A549 (cell line): ENCODE measurements around the gene CEBPZOS. TPM values are rescaled to one million over a fixed set of nuclear protein-coding genes. Genes with fewer than 3 reads are reported as not detected.
"Not testable (repeated sequence)": the region's sequence is repeated elsewhere in the genome, so short reads cannot be mapped to it uniquely, and the experiment has no call there.

ENCODE experiments used
- ATAC-seq, 2 experiments: fragments of 200-7000 bp in 1 of 2; fragments of >200 bp in 1 of 2; cut with Nextera tagmentation in 1 of 2; cut with Tn5 transposase in 1 of 2; 3 replicates each; pipeline versions ENCODE4 v1.8.0 to v1.9.1; 2018 to 2020; ENCODE audit warnings: mild to moderate bottlenecking in 1 of 2, moderate library complexity in 1 of 2
- CTCF ChIA-PET: fragments of 300-600 bp; sonication (Branson Sonifier 250); formaldehyde crosslinking; extraction: SDS; loops from one replicate; lab custom pipeline; 2021; ENCODE audit warnings: antibody characterized with exemption, inconsistent platforms; lab: Yijun Ruan, JAX
- POLR2A ChIA-PET: fragments of 350-600 bp; formaldehyde crosslinking; extraction: SDS; loops from one replicate; lab custom pipeline; 2021; ENCODE audit warnings: antibody characterized with exemption, inconsistent platforms; lab: Yijun Ruan, JAX
- DNase-seq, 2 experiments: peaks; one replicate each; pipeline versions ENCODE4 v3.0.0 to v3.0.0-alpha.2; 2011 to 2016; ENCODE audit warnings: low read depth in 1 of 2, low spot score in 1 of 2
- FAIRE-seq: peaks from 2 replicates; lab custom pipeline; 2011; peaks lifted over from hg19 to GRCh38; lab: Jason Lieb, UNC
- H3K27ac ChIP-seq, 2 experiments: fragments of >200 bp; sonication (Bioruptor Twin); formaldehyde crosslinking; 3 replicates each; pipeline ENCODE4 v1.5.1; 2016 to 2017
- H3K4me1 ChIP-seq: fragments of >200 bp; sonication (Bioruptor Twin); formaldehyde crosslinking; 3 replicates; pipeline ENCODE4 v1.6.1; 2016
- H3K4me2 ChIP-seq: fragments of >200 bp; sonication (Bioruptor Twin); formaldehyde crosslinking; 3 replicates; pipeline ENCODE4 v1.6.1; 2016
- H3K4me3 ChIP-seq: fragments of >200 bp; sonication (Bioruptor Twin); formaldehyde crosslinking; 3 replicates; pipeline ENCODE4 v1.5.1; 2016
- H3K9me3 ChIP-seq: fragments of >200 bp; sonication (Bioruptor Twin); formaldehyde crosslinking; 3 replicates; pipeline ENCODE4 v1.6.1; 2016
- ATOH8 ChIP-seq: fragments of 250-450 bp; sonication (Bioruptor Pico); IDR thresholded peaks from 2 replicates; pipeline ENCODE4 v1.5.0; 2020; ENCODE audit warnings: low read depth, mild to moderate bottlenecking, moderate library complexity
- BHLHE40 ChIP-seq: IDR thresholded peaks from 2 replicates; pipeline ENCODE4 v1.6.1; 2012; ENCODE audit warnings: low read depth, low read length, inconsistent platforms
- E2F6 ChIP-seq: IDR thresholded peaks from 2 replicates; pipeline ENCODE4 v1.6.1; 2012; ENCODE audit warnings: low read depth, borderline replicate concordance
- EHF ChIP-seq: fragments of 250-450 bp; sonication (Bioruptor Pico); IDR thresholded peaks from 2 replicates; pipeline ENCODE4 v1.5.0; 2020; ENCODE audit warnings: mild to moderate bottlenecking
- ELK1 ChIP-seq: fragments of 150-350 bp; IDR thresholded peaks from 2 replicates; pipeline ENCODE4 v1.6.1; 2014; ENCODE audit warnings: low read depth, mild to moderate bottlenecking, low read length
- ESRRA ChIP-seq: fragments of 150-350 bp; IDR thresholded peaks from 2 replicates; pipeline ENCODE4 v1.6.1; 2014; ENCODE audit warnings: mild to moderate bottlenecking, low read length, borderline replicate concordance
- FOXS1 ChIP-seq: fragments of 250-450 bp; sonication (Bioruptor Pico); IDR thresholded peaks from 2 replicates; pipeline ENCODE4 v1.5.0; 2020; ENCODE audit warnings: mild to moderate bottlenecking, moderate library complexity
- GATA3 ChIP-seq: IDR thresholded peaks from 2 replicates; pipeline ENCODE4 v1.6.1; 2012; ENCODE audit warnings: borderline replicate concordance
- HES2 ChIP-seq: fragments of >200 bp; sonication (Bioruptor Twin); formaldehyde crosslinking; IDR thresholded peaks from 2 replicates; pipeline ENCODE4 v1.6.1; 2016
- HOXA7 ChIP-seq: fragments of 250-450 bp; sonication (Bioruptor Pico); IDR thresholded peaks from 2 replicates; pipeline ENCODE4 v1.5.0; 2020; ENCODE audit warnings: mild to moderate bottlenecking, moderate library complexity
- HOXB5 ChIP-seq: fragments of 250-450 bp; sonication (Bioruptor Pico); IDR thresholded peaks from 2 replicates; pipeline ENCODE4 v1.5.0; 2020; ENCODE audit warnings: mild to moderate bottlenecking, moderate library complexity
- JUN ChIP-seq, 2 experiments: fragments of >200 bp; sonication (Bioruptor Twin); formaldehyde crosslinking; IDR thresholded peaks; 2 replicates in 1 of 2; 3 replicates in 1 of 2; pipeline ENCODE4 v1.6.1; 2016 to 2017
- KDM5A ChIP-seq: fragments of 200-600 bp; sonication (generic); IDR thresholded peaks from 2 replicates; pipeline ENCODE4 v1.6.1; 2016; ENCODE audit warnings: antibody characterized with exemption, mild to moderate bottlenecking
- PBX3 ChIP-seq: IDR thresholded peaks from 2 replicates; pipeline ENCODE4 v1.6.1; 2012
- PHF8 ChIP-seq: fragments of 200-600 bp; sonication (generic); IDR thresholded peaks from 2 replicates; pipeline ENCODE4 v1.6.1; 2016; ENCODE audit warnings: low read depth, mild to moderate bottlenecking, antibody characterized with exemption, moderate library complexity, borderline replicate concordance
- POLR2A ChIP-seq: IDR thresholded peaks from 2 replicates; pipeline ENCODE4 v1.6.1; 2012; ENCODE audit warnings: mild to moderate bottlenecking, low read length
- RARB ChIP-seq: fragments of 250-450 bp; sonication (Bioruptor Pico); IDR thresholded peaks from 2 replicates; pipeline ENCODE4 v1.8.0; 2021; ENCODE audit warnings: mild to moderate bottlenecking, moderate library complexity
- RCOR1 ChIP-seq: fragments of 150-350 bp; IDR thresholded peaks from 2 replicates; pipeline ENCODE4 v1.6.1; 2014; ENCODE audit warnings: antibody characterized with exemption, low read length, low read depth
- REST ChIP-seq: fragments of 200-600 bp; sonication (generic); IDR thresholded peaks from 2 replicates; pipeline ENCODE4 v1.6.1; 2016; ENCODE audit warnings: antibody characterized with exemption, mild to moderate bottlenecking, moderate library complexity
- ZNF302 ChIP-seq: fragments of 250-450 bp; sonication (Bioruptor Pico); IDR thresholded peaks from 2 replicates; pipeline ENCODE4 v1.9.0; 2021; ENCODE audit warnings: inconsistent platforms, mild to moderate bottlenecking, moderate library complexity
- WGBS: methylation state at CpG from one replicate; pipeline ENCODE4 v1.1.6; 2017; ENCODE audit errors: missing lambda C conversion rate; 5-methylcytosine and 5-hydroxymethylcytosine counted together
- polyA plus RNA-seq, 4 experiments: library from polyadenylated mRNA; depleted of rRNA in 3 of 4; stranded (reverse); fragments of >200 nt; fragmentation: RNase III in 1 of 4; extraction: RNeasy Plus Mini Kit Qiagen cat#74134 plus additional on column Dnase treatment in 1 of 4; gene quantifications; 2 replicates in 3 of 4; 3 replicates in 1 of 4; pipeline ENCODE4 v1.2.3, GENCODE V29; 2011 to 2017

CEBPZOS gene
- polyA plus RNA-seq, 2 of the 4 experiments (the other 2 are of a cell fraction) = 55.9 to 87.4 TPM

GRCh38 chr2:37223131-37223530 is 26.8 kb downstream of the CEBPZOS start:
- ATAC-seq (no peak), DNase-seq (no peak), FAIRE-seq (no peak)
- Histone ChIP-seq H3K4me1 (peaks cover 10% of the 10 kb centered on the region; the same call in 2 of the 3 replicates), H3K27ac (no peak overlapping the region), H3K4me2 (no peak overlapping the region), H3K4me3 (no peak overlapping the region), H3K9me3 (no peaks in the 10 kb centered on the region)
- ChIA-PET POLR2A (interaction anchor here (1.7 kb wide), 1 partner anchor 8 kb away, joined by 7 read pairs; the partner anchor contains the start of genes CEBPZ and NDUFAF7), CTCF (no interaction called here)
- WGBS = 93% methylated on average over 4 of the region's 4 CpGs
- TF ChIP-seq BHLHE40 (no peak), ZNF302 (no peak), HOXB5 (no peak), PBX3 (no peak), RCOR1 (no peak), RARB (CRISPR knock-in tag) (no peak)

- no peak for TF ChIP-seq E2F6
- TF ChIP-seq REST = peak; percentile 57
- no peak for FAIRE-seq
- no peak overlapping the region for H3K4me2 ChIP-seq
- no peaks in the 10 kb centered on the region for H3K9me3 ChIP-seq
- no peak for ATAC-seq
- peaks cover 12% of the 10 kb centered on the region for H3K4me1 ChIP-seq
- DNase-seq = no peak
- WGBS = 98% methylated on average over 1 of the region's 1 CpG
- no peak overlapping the region for H3K4me3 ChIP-seq
- ChIA-PET POLR2A (no interaction called here), CTCF (interaction anchor here (0.6 kb wide), 1 partner anchor 175 kb away, joined by 3 read pairs; no protein-coding TSS in a partner anchor)
- no peak overlapping the region for H3K27ac ChIP-seq
Measured at GRCh38 chr2:37224063-37224462, 27.8 kb downstream of the CEBPZOS start.

GRCh38 chr2:37225129-37225528 is 28.8 kb downstream of the CEBPZOS start:
- 0% methylated on average over 1 of the region's 2 CpGs for WGBS

GRCh38 chr2:37226863-37227262 is 30.6 kb downstream of the CEBPZOS start:
- no peak for ATAC-seq
- no peaks in the 10 kb centered on the region for H3K9me3 ChIP-seq
- no peak overlapping the region for H3K27ac ChIP-seq
- no peak overlapping the region for H3K4me3 ChIP-seq
- POLR2A ChIA-PET = no interaction called here
- FAIRE-seq = no peak
- H3K4me1 ChIP-seq = peaks cover 24% of the 10 kb centered on the region
- DNase-seq = no peak
- H3K4me2 ChIP-seq = no peak overlapping the region
- WGBS = 92% methylated on average over 4 of the region's 4 CpGs
- CTCF ChIA-PET = interaction anchor here (1.1 kb wide), 1 partner anchor 59 kb away, joined by 4 read pairs; no protein-coding TSS in a partner anchor
- TF ChIP-seq EHF (no peak), ELK1 (no peak), GATA3 (no peak), HOXA7 (CRISPR knock-in tag) (no peak), FOXS1 (CRISPR knock-in tag) (no peak), KDM5A (no peak), POLR2A (no peak), JUN (IDR thresholded peaks at IDR 0.05) (no peak), PHF8 (no peak), ESRRA (no peak), HES2 (no peak), PBX3 (no peak)

More at GRCh38 chr2:37225129-37225528, 28.8 kb downstream of the CEBPZOS start:
- H3K4me3 ChIP-seq, H3K9me3 ChIP-seq, DNase-seq, H3K27ac ChIP-seq, POLR2A ChIA-PET, CTCF ChIA-PET, FAIRE-seq, H3K4me2 ChIP-seq: not testable (repeated sequence)
- 0 out of 6 replicates have a peak, but pooled peaks of 1 of the 2 experiments have one; percentile 23 for ATAC-seq
- peaks cover 22% of the 10 kb centered on the region for H3K4me1 ChIP-seq
- TF ChIP-seq ATOH8 (CRISPR knock-in tag) (0 out of 2 replicates have a peak, but pooled peaks have one; percentile 35), HOXA7 (CRISPR knock-in tag) (0 out of 2 replicates have a peak, but pooled peaks have one; percentile 60), EHF (peak; percentile 60; the same call in 1 of the 2 replicates)
